SH-SY5Y (cell line): ENCODE data around the gene HS3ST5.

ENCODE experiments used
- GATA2 ChIP-seq: IDR thresholded peaks from 2 replicates; pipeline ENCODE4 v1.6.1; 2011; ENCODE audit warnings: mild to moderate bottlenecking, low read depth, low read length
- GATA3 ChIP-seq: IDR thresholded peaks from 2 replicates; pipeline ENCODE4 v1.6.1; 2011; ENCODE audit warnings: low read depth, mild to moderate bottlenecking, low read length, moderate library complexity

DNA sequence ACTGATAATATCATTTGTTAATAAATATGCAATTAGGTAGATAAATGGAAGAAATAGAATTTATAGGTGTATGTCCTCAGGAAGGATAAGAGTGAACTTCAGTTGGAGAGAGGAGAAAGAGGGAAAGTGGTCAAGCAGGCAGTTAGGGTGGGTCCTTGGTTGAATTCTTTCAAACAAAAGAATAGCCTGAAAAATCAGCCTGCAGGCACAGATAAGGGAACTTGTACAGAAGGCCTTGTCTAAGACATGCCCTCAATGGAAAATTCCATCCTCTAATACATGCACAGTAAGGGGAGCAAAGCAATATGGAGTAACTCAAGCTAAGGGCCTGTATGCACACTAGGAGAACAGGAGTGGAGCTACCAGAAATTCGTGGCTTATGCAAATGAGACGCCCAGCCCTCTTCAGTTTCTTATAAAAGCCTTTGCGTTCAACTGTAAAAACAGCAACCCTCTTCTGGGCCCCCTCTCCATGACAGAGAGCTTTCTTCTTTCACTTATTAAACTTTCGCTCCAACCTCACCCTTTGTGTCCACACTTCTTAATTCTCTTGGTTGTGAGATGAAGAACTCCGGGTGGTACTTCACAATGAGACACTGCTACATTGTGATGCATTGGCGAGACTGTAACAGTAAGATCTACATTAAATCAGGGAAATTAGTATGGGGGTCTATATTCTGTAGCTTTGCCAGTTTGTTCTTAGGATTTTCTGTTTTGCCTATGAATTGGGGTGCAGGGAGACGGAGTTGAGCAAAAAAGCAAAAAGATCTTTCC lies 147.0 kb downstream of the HS3ST5 start:
- no peak for TF ChIP-seq GATA2
- TF ChIP-seq GATA3: no peak
